Hepatocyte (in vitro differentiated cells): ENCODE data around the gene RAB3A. TPM values are rescaled to one million over a fixed set of nuclear protein-coding genes. Genes with fewer than 3 reads are reported as not detected.

Source experiments
- DNase-seq: peaks from one replicate; pipeline ENCODE4 v3.0.0-alpha.2; 2016; ENCODE audit warnings: low spot score
- H2AFZ ChIP-seq: fragments of 200-600 bp; sonication (generic); 2 replicates; pipeline ENCODE4 v1.6.0; 2016; ENCODE audit warnings: antibody characterized with exemption, mild to moderate bottlenecking
- H3K27ac ChIP-seq: fragments of 200-600 bp; sonication (generic); 2 replicates; pipeline ENCODE4 v1.5.1; 2016; ENCODE audit warnings: mild to moderate bottlenecking
- H3K27me3 ChIP-seq: fragments of 200-600 bp; sonication (generic); 2 replicates; pipeline ENCODE4 v1.6.1; 2016
- H3K36me3 ChIP-seq: fragments of 200-600 bp; sonication (generic); replicated peaks from 2 replicates; pipeline ENCODE4 v1.5.1; 2016; ENCODE audit warnings: low read depth; ENCODE audit not compliant: insufficient read depth
- H3K4me1 ChIP-seq: fragments of 200-600 bp; sonication (generic); 2 replicates; pipeline ENCODE4 v1.5.1; 2016; ENCODE audit warnings: mild to moderate bottlenecking, moderate library complexity; ENCODE audit not compliant: insufficient read depth
- H3K4me2 ChIP-seq: fragments of 200-600 bp; sonication (generic); 2 replicates; pipeline ENCODE4 v1.6.0; 2016
- H3K4me3 ChIP-seq: fragments of 200-600 bp; sonication (generic); 2 replicates; pipeline ENCODE4 v1.5.1; 2016; ENCODE audit warnings: mild to moderate bottlenecking
- H3K79me2 ChIP-seq: fragments of 200-600 bp; sonication (generic); 2 replicates; pipeline ENCODE4 v1.6.0; 2017; ENCODE audit warnings: mild to moderate bottlenecking
- H3K9me2 ChIP-seq: fragments of 200-600 bp; sonication (generic); replicated peaks from 2 replicates; pipeline ENCODE4 v1.6.0; 2017; ENCODE audit warnings: mild to moderate bottlenecking; ENCODE audit not compliant: insufficient read depth
- H3K9me3 ChIP-seq: fragments of 200-600 bp; sonication (generic); 2 replicates; pipeline ENCODE4 v1.5.1; 2016; ENCODE audit warnings: low read depth, mild to moderate bottlenecking
- H4K20me1 ChIP-seq: fragments of 200-600 bp; sonication (generic); 2 replicates; pipeline ENCODE4 v1.6.0; 2016; ENCODE audit warnings: mild to moderate bottlenecking; ENCODE audit not compliant: insufficient read depth, poor library complexity, severe bottlenecking
- EZH2 ChIP-seq: fragments of 200-600 bp; sonication (generic); IDR thresholded peaks from 2 replicates; pipeline ENCODE4 v1.6.1; 2016; ENCODE audit warnings: antibody characterized with exemption, mild to moderate bottlenecking, borderline replicate concordance
- EZH2phosphoT487 ChIP-seq: fragments of 200-600 bp; sonication (generic); IDR thresholded peaks from one replicate; pipeline ENCODE4 v1.6.1; 2018; ENCODE audit warnings: antibody characterized with exemption, mild to moderate bottlenecking, low read depth, moderate library complexity; ENCODE audit not compliant: unreplicated experiment, severe bottlenecking
- WGBS: methylation state at CpG from one replicate; pipeline ENCODE4 v1.1.6; 2016; ENCODE audit warnings: low lambda C conversion rate; ENCODE audit errors: missing lambda C conversion rate; 5-methylcytosine and 5-hydroxymethylcytosine counted together
- polyA plus RNA-seq: library from polyadenylated mRNA; unstranded; fragments of >200 nt; fragmentation: Nextera tagmentation; extraction: Ambion mirVana; gene quantifications from 2 replicates; pipeline ENCODE4 v1.2.1, GENCODE V29; 2016
- total RNA-seq: library from RNA; depleted of rRNA; stranded (reverse); fragments of >200 nt; gene quantifications from 2 replicates; pipeline ENCODE4 v1.2.3, GENCODE V29; 2014
- TF ChIP-seq, protein P1 (sequence below): fragments of 200-600 bp; sonication (generic); IDR thresholded peaks from 2 replicates; pipeline ENCODE4 v1.5.1; 2016; ENCODE audit warnings: antibody characterized with exemption, mild to moderate bottlenecking; ENCODE audit not compliant: poor library complexity

Gene RAB3A
- total and polyA plus RNA-seq, 2 experiments from 2014 or later = 2.2 to 2.6 TPM

DNA sequence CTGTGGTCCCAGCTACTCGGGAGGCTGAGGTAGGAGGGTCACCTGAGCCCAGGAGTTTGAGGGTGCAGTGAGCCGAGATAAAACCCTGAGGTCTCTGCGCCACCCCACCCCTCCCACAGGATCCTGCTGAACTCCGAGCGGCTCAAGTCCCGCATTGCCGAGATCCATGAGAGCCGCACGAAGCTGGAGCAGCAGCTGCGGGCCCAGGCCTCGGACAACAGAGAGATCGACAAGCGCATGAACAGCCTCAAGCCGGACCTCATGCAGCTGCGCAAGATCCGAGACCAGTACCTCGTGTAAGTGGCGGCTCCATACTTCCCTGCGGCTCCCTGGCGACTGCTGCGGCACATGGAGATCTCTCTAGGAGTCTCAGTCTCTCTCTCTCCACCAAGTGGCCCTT, 36.8 kb downstream of the RAB3A start:
- Histone ChIP-seq H3K4me1 (no peaks in the 10 kb centered on the region), H2AFZ (no peak overlapping the region), H3K4me3 (no peak overlapping the region), H3K27ac (no peak overlapping the region), H3K9me3 (no peaks in the 10 kb centered on the region), H3K4me2 (no peak overlapping the region), H3K79me2 (no peaks in the 10 kb centered on the region), H4K20me1 (no peaks in the 10 kb centered on the region), H3K36me3 (no peaks in the 10 kb centered on the region), H3K9me2 (no peaks in the 10 kb centered on the region), H3K27me3 (no peaks in the 10 kb centered on the region)
- WGBS = 95% methylated on average over 20 of the region's 21 CpGs
- TF ChIP-seq EZH2phosphoT487 (no peak), EZH2 (no peak)
- TF ChIP-seq, protein P1, sequence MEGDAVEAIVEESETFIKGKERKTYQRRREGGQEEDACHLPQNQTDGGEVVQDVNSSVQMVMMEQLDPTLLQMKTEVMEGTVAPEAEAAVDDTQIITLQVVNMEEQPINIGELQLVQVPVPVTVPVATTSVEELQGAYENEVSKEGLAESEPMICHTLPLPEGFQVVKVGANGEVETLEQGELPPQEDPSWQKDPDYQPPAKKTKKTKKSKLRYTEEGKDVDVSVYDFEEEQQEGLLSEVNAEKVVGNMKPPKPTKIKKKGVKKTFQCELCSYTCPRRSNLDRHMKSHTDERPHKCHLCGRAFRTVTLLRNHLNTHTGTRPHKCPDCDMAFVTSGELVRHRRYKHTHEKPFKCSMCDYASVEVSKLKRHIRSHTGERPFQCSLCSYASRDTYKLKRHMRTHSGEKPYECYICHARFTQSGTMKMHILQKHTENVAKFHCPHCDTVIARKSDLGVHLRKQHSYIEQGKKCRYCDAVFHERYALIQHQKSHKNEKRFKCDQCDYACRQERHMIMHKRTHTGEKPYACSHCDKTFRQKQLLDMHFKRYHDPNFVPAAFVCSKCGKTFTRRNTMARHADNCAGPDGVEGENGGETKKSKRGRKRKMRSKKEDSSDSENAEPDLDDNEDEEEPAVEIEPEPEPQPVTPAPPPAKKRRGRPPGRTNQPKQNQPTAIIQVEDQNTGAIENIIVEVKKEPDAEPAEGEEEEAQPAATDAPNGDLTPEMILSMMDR = no peak
- DNase-seq = no peak

DNA sequence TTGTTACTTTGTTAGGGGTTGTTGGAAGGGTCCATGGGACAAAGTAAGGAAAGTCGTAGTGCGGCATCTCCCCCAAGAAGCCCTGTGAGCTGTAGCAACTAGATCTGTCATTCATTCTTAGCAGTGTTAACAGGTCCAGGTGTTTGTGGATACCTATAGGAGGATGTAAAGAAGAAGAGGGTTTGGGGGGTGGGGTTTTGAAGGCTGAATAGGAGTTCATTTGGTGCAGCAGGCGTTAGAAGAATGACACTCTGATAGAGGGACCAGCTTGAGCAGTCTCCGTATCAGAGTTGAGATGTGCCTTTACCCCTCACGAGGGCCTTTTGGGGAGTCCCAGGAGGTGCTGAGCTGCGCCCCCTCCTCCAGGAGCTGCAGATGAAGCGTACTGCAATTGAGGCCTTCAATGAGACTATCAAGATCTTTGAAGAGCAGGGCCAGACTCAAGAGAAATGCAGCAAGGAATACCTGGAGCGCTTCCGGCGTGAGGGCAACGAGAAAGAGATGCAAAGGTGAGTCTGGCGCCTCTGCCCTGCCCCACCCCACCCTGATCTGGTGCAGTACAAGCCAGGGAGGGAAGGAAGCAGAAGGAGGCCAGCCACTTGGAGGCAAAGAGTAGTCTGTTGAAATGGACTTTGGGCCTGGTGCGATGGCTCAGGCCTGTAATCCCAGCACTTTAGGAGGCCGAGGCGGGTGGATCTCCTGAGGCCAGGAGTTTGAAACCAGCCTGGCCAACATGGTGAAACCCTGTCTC, 37.9 kb downstream of the RAB3A start:
- no peaks in the 10 kb centered on the region for H3K9me2 ChIP-seq
- no peaks in the 10 kb centered on the region for H3K9me3 ChIP-seq
- peaks cover 1% of the 10 kb centered on the region for H3K4me1 ChIP-seq
- H2AFZ ChIP-seq = no peak overlapping the region
- WGBS = 96% methylated on average over 15 of the region's 15 CpGs
- H3K4me2 ChIP-seq = no peak overlapping the region
- H3K4me3 ChIP-seq = no peak overlapping the region
- no peaks in the 10 kb centered on the region for H3K36me3 ChIP-seq
- DNase-seq = no peak
- TF ChIP-seq, protein P1 = no peak
- TF ChIP-seq EZH2 (no peak), EZH2phosphoT487 (no peak)
- no peaks in the 10 kb centered on the region for H3K27me3 ChIP-seq
- peaks cover 2% of the 10 kb centered on the region for H3K79me2 ChIP-seq
- no peak overlapping the region for H3K27ac ChIP-seq
- peaks cover 3% of the 10 kb centered on the region for H4K20me1 ChIP-seq

DNA sequence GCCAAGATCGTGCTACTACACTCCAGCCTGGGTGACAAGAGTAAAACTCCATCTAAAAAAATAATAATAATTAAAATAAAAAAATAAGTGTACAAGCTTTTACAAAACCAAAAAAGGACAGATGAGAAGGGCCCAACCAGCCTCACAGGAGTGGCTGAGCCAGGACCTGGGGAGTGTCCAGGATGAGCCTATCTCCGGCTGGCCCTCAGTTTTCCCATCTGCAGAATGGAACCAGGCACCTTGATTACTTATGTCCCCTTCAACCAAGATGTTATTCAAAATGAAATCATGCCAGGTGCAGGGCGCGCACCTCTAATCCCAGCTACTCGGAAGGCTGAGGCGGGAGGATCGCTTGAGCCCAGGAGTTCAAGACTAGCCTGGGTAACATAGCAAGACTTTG, 39.8 kb downstream of the RAB3A start:
- Histone ChIP-seq H3K79me2 (peaks cover 5% of the 10 kb centered on the region), H3K4me2 (no peak overlapping the region), H3K4me1 (peaks cover 3% of the 10 kb centered on the region), H3K9me3 (no peaks in the 10 kb centered on the region), H2AFZ (no peak overlapping the region), H4K20me1 (peaks cover 8% of the 10 kb centered on the region), H3K9me2 (no peaks in the 10 kb centered on the region), H3K27me3 (no peaks in the 10 kb centered on the region), H3K4me3 (no peak overlapping the region), H3K27ac (no peak overlapping the region), H3K36me3 (no peaks in the 10 kb centered on the region)
- DNase-seq = no peak
- 98% methylated on average over 7 of the region's 7 CpGs for WGBS
- TF ChIP-seq, protein P1 = no peak
- no peak for TF ChIP-seq EZH2phosphoT487
- no peak for TF ChIP-seq EZH2
